GM19238 (cell line): ENCODE data around the gene FOSL1.

Source experiments
- DNase-seq: peaks from one replicate; pipeline ENCODE4 v3.0.0; 2011; ENCODE audit warnings: low spot score; ENCODE audit not compliant: insufficient read length

Gene FOSL1

DNA sequence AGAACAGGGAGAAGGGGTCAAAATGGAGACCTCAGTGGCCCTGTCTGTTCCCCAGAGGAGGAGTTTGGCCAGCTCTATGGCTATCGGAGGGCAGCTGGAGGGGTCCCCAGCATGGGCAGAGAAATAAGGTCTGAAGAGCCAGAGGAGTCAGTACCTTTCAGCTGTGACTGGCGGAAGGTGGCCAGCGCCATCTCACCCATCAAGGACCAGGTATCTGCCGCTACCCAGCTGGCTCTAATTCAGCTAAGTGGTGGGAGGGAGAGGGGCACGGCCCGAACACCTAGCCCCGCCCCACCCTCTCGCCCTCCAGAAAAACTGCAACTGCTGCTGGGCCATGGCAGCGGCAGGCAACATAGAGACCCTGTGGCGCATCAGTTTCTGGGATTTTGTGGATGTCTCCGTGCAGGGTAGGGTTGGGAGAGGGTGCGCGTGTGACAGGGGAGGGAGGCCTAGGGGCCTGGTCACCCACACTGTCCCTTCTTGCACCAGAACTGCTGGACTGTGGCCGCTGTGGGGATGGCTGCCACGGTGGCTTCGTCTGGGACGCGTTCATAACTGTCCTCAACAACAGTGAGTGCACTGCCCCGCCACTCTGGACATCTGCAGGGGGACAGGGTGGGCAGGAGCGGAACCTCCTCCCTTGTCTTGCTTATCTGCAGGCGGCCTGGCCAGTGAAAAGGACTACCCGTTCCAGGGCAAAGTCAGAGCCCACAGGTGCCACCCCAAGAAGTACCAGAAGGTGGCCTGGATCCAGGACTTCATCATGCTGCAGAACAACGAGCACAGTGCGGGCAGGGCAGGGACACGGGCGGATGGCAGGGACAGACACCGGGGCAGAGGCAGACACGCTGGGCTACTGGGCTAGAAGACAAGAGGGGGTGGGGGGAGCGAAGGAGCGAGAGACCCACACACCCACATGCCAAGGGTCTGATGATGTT is 17.8 kb downstream of the FOSL1 start:
- no peak for DNase-seq

- no peak for DNase-seq
Measured at GRCh38 chr11:65880844-65881421, 19.3 kb downstream of the FOSL1 start.

DNA sequence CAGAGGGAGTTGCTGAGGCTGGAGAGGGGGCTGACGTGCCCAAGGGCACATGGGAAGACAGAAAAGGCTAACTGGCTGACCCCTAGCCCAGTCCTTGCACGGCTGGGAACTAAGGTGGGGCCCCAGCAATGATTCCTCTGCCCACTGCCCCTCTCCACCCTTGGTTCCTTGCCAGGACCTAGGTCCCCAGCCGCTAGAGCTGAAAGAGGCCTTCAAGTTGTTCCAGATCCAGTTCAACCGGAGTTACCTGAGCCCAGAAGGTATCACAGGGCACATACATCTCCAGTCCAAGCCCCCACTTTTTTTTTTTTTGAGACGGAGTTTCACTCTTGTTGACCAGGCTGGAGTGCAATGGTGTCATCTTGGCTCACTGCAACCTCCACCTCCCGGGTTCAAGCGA is 20.2 kb downstream of the FOSL1 start:
- DNase-seq, result no peak

GRCh38 chr11:65879617-65880016 is 20.6 kb downstream of the FOSL1 start, which contains the start of gene CTSW:
Gene CTSW, plus strand, starts transcription at chr11:65879837. Its CDS starts 18 bp downstream, at chr11:65879855.
- DNase-seq, result no peak

DNA sequence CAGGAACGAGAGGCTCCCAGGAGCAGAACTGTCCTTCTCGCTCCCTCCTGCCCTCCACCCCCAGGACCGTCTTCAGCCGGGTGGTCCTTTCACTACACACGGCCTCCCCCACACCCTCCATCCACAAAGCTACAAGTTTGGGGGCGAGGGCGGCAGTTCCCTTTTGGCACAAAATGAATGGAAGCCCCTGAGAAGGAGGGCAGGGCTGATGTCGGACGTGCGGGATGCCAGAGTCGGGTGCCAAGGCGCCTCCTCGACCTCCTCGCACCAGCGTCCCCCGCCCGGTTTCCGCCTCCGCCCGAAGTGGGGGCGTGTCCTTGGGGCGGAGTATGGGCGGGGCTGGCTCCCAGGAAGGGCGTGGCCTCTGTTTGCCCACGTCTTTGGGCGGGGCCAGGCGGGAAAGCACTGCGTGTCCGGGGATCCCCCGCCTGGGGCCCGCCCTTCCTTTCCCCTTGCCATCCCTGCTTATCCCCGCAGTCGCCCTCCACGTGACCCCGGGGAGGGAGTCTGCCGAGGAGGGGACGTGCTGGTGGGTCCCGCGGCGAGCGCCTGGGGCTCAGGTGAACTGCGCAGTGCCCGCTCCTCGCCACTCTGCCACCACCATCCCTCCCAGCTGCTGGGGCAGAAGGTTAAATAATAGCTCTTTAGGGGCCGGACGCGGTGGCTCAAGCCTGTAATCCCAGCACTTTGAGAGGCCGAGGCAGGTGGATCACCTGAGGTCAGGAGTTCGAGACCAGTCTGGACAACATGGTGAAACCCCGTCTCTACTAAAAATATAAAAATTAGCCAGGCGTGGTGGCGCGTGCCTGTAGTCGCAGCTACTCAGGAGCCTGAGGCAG is 26.7 kb downstream of the FOSL1 start:
- DNase-seq, result peak; percentile 99

DNA sequence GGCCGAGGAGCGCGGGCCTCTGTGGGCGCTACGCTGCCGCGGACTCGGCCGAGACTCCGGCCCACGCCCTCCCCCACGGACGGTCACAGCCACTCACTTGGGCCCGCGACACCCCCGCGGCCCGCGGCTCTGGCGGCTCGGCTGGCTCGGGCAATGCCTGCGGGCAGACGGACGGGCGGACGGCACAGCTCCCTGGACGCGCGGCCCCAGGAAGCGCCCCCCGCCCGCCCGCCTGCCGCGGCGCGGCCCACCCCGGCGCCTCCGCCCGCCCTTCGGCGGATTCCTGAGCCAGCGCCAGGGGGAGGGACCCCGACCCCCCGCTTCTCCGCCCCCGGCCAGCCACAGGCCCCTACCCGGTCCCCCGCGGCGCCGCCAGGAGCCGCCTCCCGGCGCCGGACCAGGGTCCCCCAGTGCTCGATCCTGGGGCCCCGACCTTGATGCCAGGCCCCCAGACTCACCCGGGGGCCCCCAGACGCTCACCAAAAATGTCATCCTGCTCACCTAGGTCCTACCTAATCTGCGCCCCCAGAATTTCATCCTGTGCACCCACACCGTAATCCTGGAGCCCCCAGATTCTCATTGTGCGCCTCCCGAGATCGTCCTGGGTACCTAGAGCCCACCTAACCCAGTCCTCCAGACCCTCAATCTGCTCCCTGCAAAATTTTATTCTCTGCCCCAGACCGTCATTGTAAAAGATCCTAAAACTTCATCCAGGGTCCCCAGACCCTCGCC is 27.4 kb downstream of the FOSL1 start, which contains the start of gene EFEMP2:
Gene EFEMP2, minus strand, starts transcription at position 215 of the 732 bp plus-strand sequence. CDS start 446 bp downstream, outside the sequence.
- no peak for DNase-seq

DNA sequence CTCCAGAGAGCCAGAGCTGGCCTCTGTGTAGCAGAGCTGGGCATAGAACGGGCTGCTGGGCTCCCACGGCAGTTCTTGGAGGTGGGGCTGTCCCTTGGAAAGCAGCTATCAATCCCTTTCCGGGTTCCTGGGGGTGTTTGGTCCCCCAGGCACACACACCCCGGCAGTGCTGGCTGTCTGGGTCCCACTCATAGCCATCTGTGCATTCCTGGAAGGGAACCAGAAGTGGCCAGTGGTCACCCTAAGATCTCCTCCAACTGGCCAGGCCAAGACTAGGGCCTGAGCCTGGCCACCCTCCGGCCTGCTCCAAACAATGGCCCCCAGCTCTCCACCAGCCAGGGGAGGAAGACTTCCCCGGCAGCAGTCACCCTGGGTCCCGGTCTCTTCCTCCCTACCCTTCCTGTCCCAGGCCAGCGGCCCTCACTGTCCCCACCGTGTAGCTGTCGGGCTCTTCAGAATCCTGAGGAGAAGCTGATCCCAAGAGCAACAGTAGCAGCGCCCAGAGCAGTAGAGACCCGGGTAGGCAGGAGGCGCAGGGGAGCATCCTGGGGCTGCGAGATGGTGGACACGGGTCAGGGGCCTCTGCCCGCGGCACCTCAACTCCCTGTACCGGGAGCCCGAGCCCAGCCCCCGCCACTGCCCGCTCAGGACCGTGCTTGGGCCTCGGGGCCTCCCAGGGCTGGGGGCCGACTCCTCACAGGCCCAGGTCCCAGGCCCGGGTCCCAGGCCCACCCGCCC is 28.2 kb downstream of the FOSL1 start:
- DNase-seq, result no peak

GRCh38 chr11:65870706-65871681 is 29.2 kb downstream of the FOSL1 start:
- no peak for DNase-seq

DNA sequence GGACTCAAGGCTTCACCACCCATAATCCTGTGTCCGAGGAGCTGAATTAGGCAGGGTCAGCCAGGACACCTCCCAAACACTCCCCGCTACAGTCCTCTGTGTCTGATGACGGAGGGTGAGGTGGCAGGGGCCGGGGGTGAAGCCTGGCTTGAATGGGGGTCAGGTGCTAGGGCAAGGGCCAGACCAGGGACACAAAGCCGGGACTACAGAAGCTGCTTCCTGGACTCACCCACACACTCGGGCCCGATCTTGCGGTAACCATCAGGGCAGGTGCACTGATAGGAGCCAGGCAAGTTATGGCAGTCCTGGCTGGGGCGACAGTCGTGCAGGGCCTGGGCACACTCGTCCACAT is 29.9 kb downstream of the FOSL1 start:
- no peak for DNase-seq

- DNase-seq, result no peak
Measured at GRCh38 chr11:65869643-65870306, 30.4 kb downstream of the FOSL1 start.

DNA sequence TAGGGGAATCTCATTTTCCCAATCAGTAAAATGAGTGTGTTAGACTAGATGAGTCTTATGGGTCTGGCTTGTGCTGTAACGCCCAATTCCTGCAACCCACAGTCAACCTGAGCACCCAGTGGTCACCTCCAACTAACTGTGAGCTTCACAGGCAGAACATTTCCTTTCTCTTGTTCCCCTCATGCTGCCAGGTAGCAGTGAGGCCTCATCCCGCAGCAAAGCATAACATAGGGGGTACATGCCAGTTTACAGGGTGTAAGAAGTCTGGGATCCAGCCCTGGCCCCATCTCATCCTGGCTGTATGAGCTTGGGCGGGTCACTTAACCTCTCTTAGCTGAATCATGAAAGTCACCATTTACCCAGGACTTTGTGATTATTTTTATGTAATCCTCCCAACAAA is 31.3 kb downstream of the FOSL1 start:
- no peak for DNase-seq

- DNase-seq, result no peak
Measured at GRCh38 chr11:65868076-65868667, 32.0 kb downstream of the FOSL1 start.

GRCh38 chr11:65867284-65868071 is 32.7 kb downstream of the FOSL1 start:
- no peak for DNase-seq

DNA sequence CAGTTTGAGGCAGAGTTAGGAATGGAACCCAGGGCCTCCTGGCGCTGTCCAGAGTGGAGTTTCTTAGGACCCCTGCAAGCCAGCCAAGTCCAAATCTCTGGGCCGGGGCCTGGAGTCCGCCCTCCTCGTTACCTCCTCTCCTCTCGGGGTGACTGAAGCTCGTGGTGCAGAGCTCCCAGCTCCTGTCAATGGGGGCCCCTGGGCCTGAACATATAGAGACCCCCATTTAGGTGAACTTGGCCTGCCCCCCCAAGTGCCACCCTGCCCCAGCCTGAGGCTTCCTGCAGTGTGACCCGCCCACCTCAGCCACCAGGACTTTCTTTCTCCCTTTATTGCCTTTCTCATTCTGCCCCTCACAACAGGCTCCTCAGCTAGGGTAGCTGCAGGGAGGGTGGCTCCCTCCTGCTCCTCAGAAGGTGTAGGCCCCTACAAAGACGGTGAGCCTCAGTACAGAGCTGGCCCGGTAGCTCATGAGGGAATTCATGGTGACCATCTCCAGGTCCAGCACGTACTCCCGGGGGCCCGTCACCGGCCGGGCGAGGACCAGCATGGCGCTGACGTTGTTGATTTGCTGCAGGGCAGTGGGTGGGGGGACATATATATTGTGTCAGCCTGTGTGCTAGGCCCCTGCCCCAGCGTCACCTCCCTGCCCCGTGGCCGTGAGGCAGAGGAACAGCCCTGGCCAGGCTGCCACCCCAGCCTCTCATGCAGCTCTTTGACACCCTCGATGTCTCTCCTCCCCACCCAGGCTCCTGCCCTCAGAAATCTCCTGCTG is 33.5 kb downstream of the FOSL1 start:
- DNase-seq, result no peak

GRCh38 chr11:65865550-65866172 is 34.5 kb downstream of the FOSL1 start:
- DNase-seq, result no peak
